ENCODE measurements around the gene IL4I1.

- TF ChIP-seq CTCF (IDR thresholded peaks at IDR 0.05) (no peak), REST (IDR thresholded peaks at IDR 0.05; ENCODE audit: insufficient read depth in 1 of 2, low read depth in 2 of 2, low read length in 1 of 2) (no peak), SIN3A (IDR thresholded peaks at IDR 0.05; ENCODE audit: borderline replicate concordance, insufficient read depth, low read depth, low read length) (no peak), POLR2AphosphoS5 (IDR thresholded peaks at IDR 0.05; ENCODE audit: low read depth, low read length) (no peak)
These were observed 13.5 kb upstream of the IL4I1 start for GRCh38 chr19:49910179-49910578.

Measured in Panc1 (cell line).